Measurements from ENCODE around the gene ZBTB16. TPM values are rescaled to one million over a fixed set of nuclear protein-coding genes. Genes with fewer than 3 reads are reported as not detected.

ZBTB16 gene
- total and polyA plus RNA-seq, 9 donors = 12.7 to 160 (median 68.7) TPM

- H3K4me3 ChIP-seq = peak overlapping the region; percentile 36
- H3K36me3 ChIP-seq = no peaks in the 10 kb centered on the region
- TF ChIP-seq EP300 (IDR thresholded peaks at IDR 0.05) (no peak), CTCF (IDR thresholded peaks at IDR 0.05) (no peak), POLR2A (IDR thresholded peaks at IDR 0.05) (no peak)
- no peak for DNase-seq
- H3K27ac ChIP-seq = no peak overlapping the region
- intact Hi-C loops (cut with DNase I) = no loop called here
- no peaks in the 10 kb centered on the region for H3K9me3 ChIP-seq
- H3K27me3 ChIP-seq = no peaks in the 10 kb centered on the region
- H3K4me1 ChIP-seq (ENCODE audit: insufficient read depth) = peaks cover 3% of the 10 kb centered on the region
- 82 to 84% (median 82%) methylated on average over 2 of the region's 2 CpGs for WGBS, 3 donors
Measured at GRCh38 chr11:114298710-114299109, 239.2 kb downstream of the ZBTB16 start.

Other genes starting within 250 kb of the ZBTB16 start
- gene USP28, start 184.1 kb upstream of the ZBTB16 start, total RNA-seq = 10 to 100 TPM; 13.5 to 29.5 (median 23.4) TPM
- gene USP28, start 184.1 kb upstream of the ZBTB16 start, polyA plus RNA-seq = 10 to 100 TPM; 11.0 to 25.2 TPM
- gene HTR3B, start 154.9 kb upstream of the ZBTB16 start, total RNA-seq = not detected
- gene HTR3B, start 154.9 kb upstream of the ZBTB16 start, polyA plus RNA-seq = not detected
- gene HTR3A, start 84.6 kb upstream of the ZBTB16 start, total RNA-seq = not detected
- gene HTR3A, start 84.6 kb upstream of the ZBTB16 start, polyA plus RNA-seq = not detected
- 100 to 1,000 TPM in 4 of 7 donors, 10 to 100 TPM in 2, 1 to 10 TPM in 1; 9.5 to 295 (median 129) TPM for gene NNMT, start 236.7 kb downstream of the ZBTB16 start, total RNA-seq
- 100 to 1,000 TPM in 1 of 2 donors, 10 to 100 TPM in 1; 59.4 to 136 TPM for gene NNMT, start 236.7 kb downstream of the ZBTB16 start, polyA plus RNA-seq

Data from ovary (tissue), 9 donors.